Fibroblast of the aortic adventitia (primary cell): ENCODE measurements around the gene SLC35E2B. TPM values are rescaled to one million over a fixed set of nuclear protein-coding genes. Genes with fewer than 3 reads are reported as not detected.
"Not testable (repeated sequence)": the region's sequence is repeated elsewhere in the genome, so short reads cannot be mapped to it uniquely, and the experiment has no call there.

Source experiments
- DNase-seq: peaks from one replicate; pipeline ENCODE4 v3.0.0-alpha.2; 2010; ENCODE audit warnings: low read depth
- H3K4me3 ChIP-seq: 2 replicates; pipeline ENCODE4 v1.5.1; 2011; ENCODE audit warnings: low read depth, mild to moderate bottlenecking, control low read depth, low read length, moderate library complexity
- total RNA-seq: library from RNA; depleted of rRNA; stranded (reverse); fragments of >200 nt; gene quantifications from 2 replicates; pipeline ENCODE4 v1.2.3, GENCODE V29; 2012; ENCODE audit warnings: low replicate concordance
- TF ChIP-seq, protein P1 (sequence below): IDR thresholded peaks from 2 replicates; pipeline ENCODE4 v1.5.1; 2011; ENCODE audit warnings: mild to moderate bottlenecking, low read length, control low read depth, inconsistent platforms; ENCODE audit not compliant: insufficient read depth

SLC35E2B gene
- total RNA-seq, 1 donor: 54.8 TPM

GRCh38 chr1:1689526-1689925 lies 3.1 kb downstream of the SLC35E2B start:
- not testable (repeated sequence) for H3K4me3 ChIP-seq, DNase-seq

DNA sequence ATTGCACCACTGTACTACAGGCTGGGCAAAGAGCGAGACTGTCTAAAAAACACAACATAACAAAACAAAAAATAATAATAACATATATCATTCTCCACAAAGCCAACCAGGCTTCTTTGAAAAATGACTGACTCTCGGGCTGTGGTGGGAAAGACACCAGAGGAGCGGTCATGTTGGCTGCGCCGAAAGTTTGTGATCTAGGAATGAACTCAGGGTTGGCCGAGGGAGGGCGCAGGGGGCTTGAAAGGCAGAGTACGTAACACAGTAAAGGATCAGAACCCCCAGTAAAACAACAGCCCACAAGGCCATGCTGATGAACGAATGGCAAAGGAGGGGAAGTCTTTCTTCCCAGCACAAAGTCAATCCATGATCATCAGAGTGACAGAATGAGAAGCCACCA lies 4.7 kb downstream of the SLC35E2B start:
- no peak overlapping the region for H3K4me3 ChIP-seq
- DNase-seq: no peak
- TF ChIP-seq, protein P1, sequence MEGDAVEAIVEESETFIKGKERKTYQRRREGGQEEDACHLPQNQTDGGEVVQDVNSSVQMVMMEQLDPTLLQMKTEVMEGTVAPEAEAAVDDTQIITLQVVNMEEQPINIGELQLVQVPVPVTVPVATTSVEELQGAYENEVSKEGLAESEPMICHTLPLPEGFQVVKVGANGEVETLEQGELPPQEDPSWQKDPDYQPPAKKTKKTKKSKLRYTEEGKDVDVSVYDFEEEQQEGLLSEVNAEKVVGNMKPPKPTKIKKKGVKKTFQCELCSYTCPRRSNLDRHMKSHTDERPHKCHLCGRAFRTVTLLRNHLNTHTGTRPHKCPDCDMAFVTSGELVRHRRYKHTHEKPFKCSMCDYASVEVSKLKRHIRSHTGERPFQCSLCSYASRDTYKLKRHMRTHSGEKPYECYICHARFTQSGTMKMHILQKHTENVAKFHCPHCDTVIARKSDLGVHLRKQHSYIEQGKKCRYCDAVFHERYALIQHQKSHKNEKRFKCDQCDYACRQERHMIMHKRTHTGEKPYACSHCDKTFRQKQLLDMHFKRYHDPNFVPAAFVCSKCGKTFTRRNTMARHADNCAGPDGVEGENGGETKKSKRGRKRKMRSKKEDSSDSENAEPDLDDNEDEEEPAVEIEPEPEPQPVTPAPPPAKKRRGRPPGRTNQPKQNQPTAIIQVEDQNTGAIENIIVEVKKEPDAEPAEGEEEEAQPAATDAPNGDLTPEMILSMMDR: no peak

DNA sequence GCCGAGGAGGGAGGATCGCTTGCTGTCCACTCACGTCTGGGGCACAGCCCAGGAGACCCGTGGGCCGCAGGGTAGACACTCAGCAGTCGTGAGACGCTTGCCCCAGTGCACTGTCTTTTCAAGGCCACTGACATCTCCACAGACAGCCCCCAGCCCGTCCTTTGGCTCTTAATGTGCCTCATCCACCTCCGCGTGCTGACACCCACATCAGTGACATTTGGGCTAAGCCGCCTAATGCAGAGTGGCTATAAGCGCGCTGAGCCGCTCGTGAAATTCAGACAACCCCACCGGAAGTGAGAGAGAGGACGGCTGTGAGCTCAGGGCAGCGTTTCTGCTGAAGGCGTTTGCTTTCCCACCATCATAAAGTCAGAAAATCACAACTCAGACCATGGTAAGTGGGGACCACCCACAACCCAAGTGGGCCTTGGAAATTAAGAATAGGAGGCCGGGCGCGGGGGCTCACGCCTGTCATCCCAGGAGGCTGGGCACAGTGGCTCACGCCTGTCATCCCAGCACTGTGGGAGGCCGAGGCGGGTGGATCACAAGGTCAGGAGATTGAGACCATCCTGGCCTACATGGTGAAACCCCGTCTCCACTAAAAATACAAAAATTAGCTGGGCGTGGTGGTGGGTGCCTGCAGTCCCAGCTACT lies 8.4 kb downstream of the SLC35E2B start:
- TF ChIP-seq, protein P1: no peak
- no peak for DNase-seq
- no peak overlapping the region for H3K4me3 ChIP-seq

DNA sequence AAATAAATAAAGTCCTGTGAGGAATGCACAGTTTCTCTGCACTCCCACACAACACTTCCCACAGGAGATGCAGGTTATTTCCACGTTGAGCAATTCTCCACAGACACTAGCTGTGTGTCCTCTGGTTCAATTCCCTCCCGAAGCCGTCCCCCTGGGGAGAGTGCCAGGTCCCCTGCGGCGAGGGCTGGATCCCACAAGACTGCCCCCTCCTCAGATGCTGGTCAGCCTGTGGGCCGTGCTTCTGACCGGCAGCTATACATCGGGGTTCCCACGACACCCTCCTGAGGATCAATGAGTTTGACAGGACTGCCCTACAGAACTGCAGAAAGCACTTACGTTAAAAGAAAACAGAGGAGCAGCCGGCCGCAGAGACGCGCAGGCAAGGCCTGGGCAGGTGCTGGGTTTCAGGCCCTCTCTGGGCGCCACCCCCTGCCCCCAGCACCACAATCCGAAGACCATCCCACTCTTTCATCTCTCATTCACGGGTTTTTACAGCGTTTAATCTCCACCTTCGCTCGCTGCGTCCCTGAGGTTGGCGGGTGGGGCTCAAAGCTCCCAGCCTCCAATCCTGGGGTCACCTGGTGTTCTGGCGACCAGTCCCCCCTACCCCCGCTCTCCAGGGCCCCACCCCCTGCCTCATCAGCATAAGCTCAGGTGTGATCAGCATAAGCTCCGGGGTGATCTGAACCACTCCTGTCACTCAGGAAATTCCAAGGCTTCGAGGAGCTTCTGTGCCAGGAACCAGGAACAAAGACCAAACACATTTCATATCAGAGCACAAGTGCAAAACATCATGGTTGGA lies 9.3 kb downstream of the SLC35E2B start:
- TF ChIP-seq, protein P1: no peak
- H3K4me3 ChIP-seq: no peak overlapping the region
- no peak for DNase-seq

DNA sequence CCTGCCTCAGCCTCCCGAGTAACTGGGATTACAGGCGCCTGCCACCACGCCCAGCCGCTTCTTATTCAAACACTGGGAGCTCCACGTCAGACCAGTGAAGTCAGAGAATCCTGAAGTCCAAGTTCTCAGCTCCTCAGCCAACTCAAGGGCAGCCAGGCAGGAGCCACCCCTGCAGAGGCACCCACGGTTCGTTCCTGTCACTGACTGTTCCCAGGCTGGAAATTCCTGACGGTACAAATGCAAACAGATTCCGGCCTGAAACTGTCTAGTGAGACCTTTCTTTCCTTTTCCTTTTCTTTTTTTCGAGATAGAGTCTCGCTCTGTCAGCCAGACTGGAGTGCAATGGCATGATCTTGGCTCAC lies 11.7 kb downstream of the SLC35E2B start:
- DNase-seq: no peak
- TF ChIP-seq, protein P1: no peak
- H3K4me3 ChIP-seq: no peak overlapping the region

DNA sequence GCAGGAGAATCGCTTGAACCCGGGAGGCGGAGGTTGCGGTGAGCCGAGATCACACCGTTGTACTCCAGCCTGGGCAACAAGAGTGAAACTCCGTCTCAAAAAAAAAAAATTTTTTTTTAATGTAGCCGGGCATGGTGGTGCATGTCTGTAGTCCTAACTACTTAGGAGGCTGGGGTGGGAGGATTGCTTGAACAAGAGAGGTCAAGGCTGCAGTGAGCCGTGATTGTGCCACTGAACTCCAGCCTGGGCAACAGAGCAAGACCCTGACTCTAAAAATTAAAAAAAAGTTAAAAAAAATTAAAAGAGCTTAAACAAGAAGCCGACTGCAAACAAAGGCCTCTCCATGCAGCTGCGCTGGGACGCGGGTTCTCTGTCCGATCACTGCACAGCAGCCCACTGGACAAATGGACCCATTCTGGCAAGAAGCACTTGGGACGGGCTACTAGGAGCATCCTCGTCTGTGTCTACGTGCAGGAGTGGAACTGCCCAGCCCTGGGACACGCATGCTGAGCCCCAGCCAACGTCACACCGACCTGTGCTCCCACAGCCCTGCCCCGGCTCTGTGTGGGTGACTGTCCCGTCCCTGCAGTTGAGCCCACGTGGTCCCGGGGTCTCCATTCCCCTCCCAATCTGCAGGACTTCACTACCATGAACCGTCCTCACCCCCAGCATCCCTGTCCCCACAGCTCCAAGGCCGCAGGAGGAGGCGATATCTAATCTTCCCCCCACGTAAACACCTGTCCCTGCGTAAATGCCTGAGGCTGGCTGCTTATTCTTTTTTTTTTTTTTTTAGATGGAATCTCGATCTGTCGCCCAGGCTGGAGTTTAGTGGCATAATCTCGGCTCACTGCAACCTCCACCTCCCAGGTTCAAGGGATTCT lies 12.3 kb downstream of the SLC35E2B start:
- TF ChIP-seq, protein P1: no peak
- no peak for DNase-seq
- no peak overlapping the region for H3K4me3 ChIP-seq
